GM12878 (cell line): ENCODE data around the gene MARCHF6. TPM values are rescaled to one million over a fixed set of nuclear protein-coding genes. Genes with fewer than 3 reads are reported as not detected.

Experiments used
- ATAC-seq: fragments of 200-7000 bp; cut with Tn5 transposase; 3 replicates; pipeline ENCODE4 v1.9.1; 2020; ENCODE audit warnings: mild to moderate bottlenecking, moderate library complexity
- BruUV-seq: library from RNA; stranded (reverse); fragments of 400-500 nt; replicated peaks from 2 replicates; lab custom pipeline; 2021; lab: Mats Ljungman, UMichigan
- CTCF ChIA-PET: fragments of 300-600 bp; sonication (Branson Sonifier 250); formaldehyde crosslinking; extraction: SDS; loops from one replicate; lab custom pipeline; 2021; ENCODE audit warnings: inconsistent platforms; lab: Yijun Ruan, JAX
- POLR2A ChIA-PET: fragments of 350-600 bp; formaldehyde crosslinking; extraction: SDS; loops from one replicate; lab custom pipeline; 2021; ENCODE audit warnings: inconsistent platforms; lab: Charles Lee
- RAD21 ChIA-PET: fragments of 300-600 bp; sonication (Branson Sonifier 250); formaldehyde crosslinking; loops from one replicate; lab custom pipeline; 2023; ENCODE audit warnings: antibody characterized with exemption; ENCODE audit not compliant: unreplicated experiment; lab: Charles Lee
- SMC1A ChIA-PET: fragments of 300-600 bp; sonication (Branson Sonifier 250); formaldehyde crosslinking; loops from one replicate; lab custom pipeline; 2023; ENCODE audit not compliant: unreplicated experiment, uncharacterized antibody; lab: Charles Lee
- DNase-seq: peaks from one replicate; pipeline ENCODE4 v3.0.0-alpha.2; 2011; ENCODE audit warnings: low read depth, low spot score
- FAIRE-seq: peaks from 3 replicates; lab custom pipeline; 2011; peaks lifted over from hg19 to GRCh38; lab: Jason Lieb, UNC
- H2AFZ ChIP-seq: 2 replicates; pipeline ENCODE4 v1.6.0; 2011; ENCODE audit warnings: low read depth, low read length, control low read depth; ENCODE audit not compliant: control insufficient read depth
- H3K27ac ChIP-seq: 2 replicates; pipeline ENCODE4 v1.5.1; 2011; ENCODE audit warnings: control low read depth; ENCODE audit not compliant: control insufficient read depth, insufficient read depth
- H3K27me3 ChIP-seq, 2 experiments: replicated peaks in 1 of 2; 2 replicates each; pipeline versions ENCODE4 v1.6.0 to v1.6.1; 2011; ENCODE audit warnings: low read length in 1 of 2; ENCODE audit not compliant: control insufficient read depth in 2 of 2, insufficient read depth in 2 of 2
- H3K36me3 ChIP-seq, 2 experiments: 2 replicates each; pipeline ENCODE4 v1.5.1; 2011; ENCODE audit warnings: low read length in 1 of 2; ENCODE audit not compliant: control insufficient read depth in 2 of 2, insufficient read depth in 2 of 2
- H3K4me1 ChIP-seq: 2 replicates; pipeline ENCODE4 v1.6.1; 2011; ENCODE audit warnings: mild to moderate bottlenecking, low read length, moderate library complexity, mixed read lengths; ENCODE audit not compliant: control insufficient read depth, insufficient read depth
- H3K4me2 ChIP-seq: 2 replicates; pipeline ENCODE4 v1.6.0; 2011; ENCODE audit warnings: control low read depth; ENCODE audit not compliant: control insufficient read depth, insufficient read depth
- H3K4me3 ChIP-seq: fragments of 200-600 bp; sonication (generic); 2 replicates; pipeline ENCODE4 v1.5.1; 2016
- H3K79me2 ChIP-seq: 2 replicates; pipeline ENCODE4 v1.6.0; 2011; ENCODE audit warnings: low read length; ENCODE audit not compliant: control insufficient read depth, insufficient read depth
- H3K9ac ChIP-seq: 2 replicates; pipeline ENCODE4 v1.8.0; 2011; ENCODE audit warnings: low read length, control low read depth, mixed read lengths; ENCODE audit not compliant: control insufficient read depth, insufficient read depth
- H3K9me3 ChIP-seq: replicated peaks from 3 replicates; pipeline ENCODE4 v1.5.1; 2011; ENCODE audit warnings: mild to moderate bottlenecking, low read length; ENCODE audit not compliant: control insufficient read depth, insufficient read depth
- H4K20me1 ChIP-seq: 2 replicates; pipeline ENCODE4 v1.6.0; 2011; ENCODE audit not compliant: control insufficient read depth, insufficient read depth
- SPI1 ChIP-seq: IDR thresholded peaks from 2 replicates; pipeline ENCODE4 v1.6.1; 2011; ENCODE audit warnings: low read depth, mild to moderate bottlenecking, low read length, moderate library complexity, borderline replicate concordance; ENCODE audit not compliant: insufficient read depth
- WGBS: methylation state at CpG from one replicate; pipeline ENCODE4 v1.1.6; 2016; ENCODE audit warnings: low lambda C conversion rate; ENCODE audit not compliant: insufficient replicate concordance, insufficient coverage; ENCODE audit errors: missing lambda C conversion rate; 5-methylcytosine and 5-hydroxymethylcytosine counted together
- in situ Hi-C: fragments of 300-500 bp; cut with MboI; formaldehyde crosslinking; loops from 9 replicates; pipeline ENCODE4 v1.14.3; 2018; ENCODE audit warnings: mixed read lengths
- intact Hi-C: fragments of 100-400 bp; cut with micrococcal nuclease; formaldehyde crosslinking; loops from one replicate; pipeline ENCODE4 v1.14.2; 2022; ENCODE audit not compliant: unreplicated experiment
- polyA plus RNA-seq, 11 experiments: library from polyadenylated mRNA; depleted of rRNA in 4 of 11; unstranded in 6 of 11; stranded (reverse) in 5 of 11; fragments of >200 nt; fragmentation: Nextera tagmentation in 4 of 11; fragmentation: Illumina TruSeq in 1 of 11; extraction: Ambion mirVana in 4 of 11; extraction: Trizol in 1 of 11; gene quantifications; 1 replicate in 1 of 11; 2 replicates in 10 of 11; pipeline versions ENCODE4 v1.2.1 to v1.2.3, GENCODE V29; 2011 to 2016; ENCODE audit warnings: inconsistent platforms in 2 of 11, missing spikeins in 2 of 11, low read depth in 1 of 11
- total RNA-seq, 4 experiments: library from RNA; depleted of rRNA in 3 of 4; stranded (reverse); fragments of >200 nt in 3 of 4; fragmentation: Illumina TruSeq in 1 of 4; extraction: Trizol in 1 of 4; gene quantifications; 2 replicates each; pipeline versions ENCODE4 v1.2.1 to v1.2.3, GENCODE V29; 2013 to 2021
- TF ChIP-seq, protein P1 (sequence below): fragments of 450-650 bp; IDR thresholded peaks from 2 replicates; pipeline ENCODE4 v1.6.1; 2016; ENCODE audit warnings: mild to moderate bottlenecking, moderate library complexity, borderline replicate concordance

Gene MARCHF6
- total and polyA plus RNA-seq, 10 of the 15 experiments (the other 5 are each of a cell fraction or from before 2014, with no cell fraction given), result 39.1 to 172 (median 61.0) TPM

DNA sequence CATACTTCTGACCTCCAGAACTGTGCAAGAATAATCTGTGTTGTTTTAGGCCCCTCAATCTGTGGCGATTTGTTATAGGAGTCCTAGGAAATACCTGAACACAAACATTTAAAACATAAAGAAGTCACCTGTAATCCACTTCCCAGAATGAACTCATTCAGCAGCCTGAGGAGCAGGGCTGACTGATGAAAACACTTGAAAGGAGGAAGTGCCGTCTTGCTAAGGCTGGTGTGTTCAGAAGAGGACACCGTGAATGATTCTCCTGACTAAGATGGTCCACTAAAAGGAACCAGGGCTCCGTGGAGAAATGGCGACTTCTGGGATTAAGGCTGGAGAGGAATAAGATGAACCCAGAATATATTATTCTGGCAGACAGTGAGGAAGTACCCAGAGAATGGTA lies 18.7 kb upstream of the MARCHF6 start:
- ChIA-PET POLR2A (no interaction called here), RAD21 (no interaction called here), CTCF (no interaction called here), SMC1A (no interaction called here)
- Histone ChIP-seq H3K9ac (no peak overlapping the region), H3K9me3 (no peaks in the 10 kb centered on the region), H3K4me1 (no peaks in the 10 kb centered on the region), H4K20me1 (no peaks in the 10 kb centered on the region), H2AFZ (no peak overlapping the region), H3K79me2 (no peaks in the 10 kb centered on the region), H3K27ac (no peak overlapping the region), H3K4me3 (no peak overlapping the region), H3K27me3 (peaks cover 0 to 10% of the 10 kb centered on the region in 2 experiments; a peak in 2 of 4 replicates), H3K4me2 (no peak overlapping the region), H3K36me3 (no peaks in the 10 kb centered on the region)
- BruUV-seq, result no TSS peak
- WGBS, result 42% methylated on average over 5 of the region's 5 CpGs
- TF ChIP-seq SPI1, result peak; percentile 59; the same call in 1 of the 2 replicates
- TF ChIP-seq, protein P1, sequence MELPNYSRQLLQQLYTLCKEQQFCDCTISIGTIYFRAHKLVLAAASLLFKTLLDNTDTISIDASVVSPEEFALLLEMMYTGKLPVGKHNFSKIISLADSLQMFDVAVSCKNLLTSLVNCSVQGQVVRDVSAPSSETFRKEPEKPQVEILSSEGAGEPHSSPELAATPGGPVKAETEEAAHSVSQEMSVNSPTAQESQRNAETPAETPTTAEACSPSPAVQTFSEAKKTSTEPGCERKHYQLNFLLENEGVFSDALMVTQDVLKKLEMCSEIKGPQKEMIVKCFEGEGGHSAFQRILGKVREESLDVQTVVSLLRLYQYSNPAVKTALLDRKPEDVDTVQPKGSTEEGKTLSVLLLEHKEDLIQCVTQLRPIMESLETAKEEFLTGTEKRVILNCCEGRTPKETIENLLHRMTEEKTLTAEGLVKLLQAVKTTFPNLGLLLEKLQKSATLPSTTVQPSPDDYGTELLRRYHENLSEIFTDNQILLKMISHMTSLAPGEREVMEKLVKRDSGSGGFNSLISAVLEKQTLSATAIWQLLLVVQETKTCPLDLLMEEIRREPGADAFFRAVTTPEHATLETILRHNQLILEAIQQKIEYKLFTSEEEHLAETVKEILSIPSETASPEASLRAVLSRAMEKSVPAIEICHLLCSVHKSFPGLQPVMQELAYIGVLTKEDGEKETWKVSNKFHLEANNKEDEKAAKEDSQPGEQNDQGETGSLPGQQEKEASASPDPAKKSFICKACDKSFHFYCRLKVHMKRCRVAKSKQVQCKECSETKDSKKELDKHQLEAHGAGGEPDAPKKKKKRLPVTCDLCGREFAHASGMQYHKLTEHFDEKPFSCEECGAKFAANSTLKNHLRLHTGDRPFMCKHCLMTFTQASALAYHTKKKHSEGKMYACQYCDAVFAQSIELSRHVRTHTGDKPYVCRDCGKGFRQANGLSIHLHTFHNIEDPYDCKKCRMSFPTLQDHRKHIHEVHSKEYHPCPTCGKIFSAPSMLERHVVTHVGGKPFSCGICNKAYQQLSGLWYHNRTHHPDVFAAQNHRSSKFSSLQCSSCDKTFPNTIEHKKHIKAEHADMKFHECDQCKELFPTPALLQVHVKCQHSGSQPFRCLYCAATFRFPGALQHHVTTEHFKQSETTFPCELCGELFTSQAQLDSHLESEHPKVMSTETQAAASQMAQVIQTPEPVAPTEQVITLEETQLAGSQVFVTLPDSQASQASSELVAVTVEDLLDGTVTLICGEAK, result no peak
- ATAC-seq, result peak; percentile 36; the same call in 1 of the 3 replicates
- in situ Hi-C loops (no loop called here), intact Hi-C loops (no loop called here)
- DNase-seq, result no peak
- no peak for FAIRE-seq
